Measurements from ENCODE around the gene LRRC3.

LRRC3 gene

DNA sequence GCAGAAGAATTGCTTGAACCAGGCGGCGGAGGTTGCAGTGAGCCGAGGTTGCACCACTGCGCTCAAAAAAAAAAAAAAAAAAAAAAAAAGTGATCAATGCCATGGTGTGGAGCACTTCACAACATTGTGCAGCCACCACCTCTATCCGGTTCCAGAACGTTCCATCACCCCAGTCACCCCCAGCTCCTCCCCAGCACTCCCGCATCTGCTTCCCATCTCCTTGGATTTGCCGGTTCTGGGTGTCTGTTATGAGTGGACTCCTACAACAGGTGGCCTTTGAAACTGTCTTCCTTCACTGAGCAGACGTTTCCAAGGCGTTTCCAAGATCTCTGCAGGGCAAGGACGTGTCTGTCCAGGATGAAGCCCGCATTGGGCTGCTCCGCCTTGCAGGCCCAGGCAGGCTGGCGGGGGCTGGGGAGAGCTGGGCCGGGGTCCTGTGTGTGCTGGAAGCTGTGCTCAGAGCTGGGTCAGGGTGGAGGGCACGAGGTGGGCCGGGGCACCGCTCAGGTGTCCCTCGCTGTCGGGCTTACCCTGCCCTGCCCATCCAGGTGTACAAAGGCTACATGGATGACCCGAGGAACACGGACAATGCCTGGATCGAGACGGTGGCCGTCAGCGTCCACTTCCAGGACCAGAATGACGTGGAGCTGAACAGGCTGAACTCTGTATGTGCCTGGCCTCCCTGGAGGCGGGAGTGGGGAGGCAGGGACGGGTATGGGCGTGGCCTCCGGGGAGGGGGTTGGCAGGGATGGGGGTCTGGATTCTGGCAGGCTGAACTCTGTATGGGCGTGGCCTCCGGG, 14.9 kb upstream of the LRRC3 start:
- DNase-seq (ENCODE audit: low read depth), result no peak

GRCh38 chr21:44441041-44441400, 14.3 kb upstream of the LRRC3 start:
- DNase-seq (ENCODE audit: low read depth), result no peak

- no peak for DNase-seq (ENCODE audit: low read depth)
Observed at GRCh38 chr21:44441581-44442265, 13.6 kb upstream of the LRRC3 start.

DNA sequence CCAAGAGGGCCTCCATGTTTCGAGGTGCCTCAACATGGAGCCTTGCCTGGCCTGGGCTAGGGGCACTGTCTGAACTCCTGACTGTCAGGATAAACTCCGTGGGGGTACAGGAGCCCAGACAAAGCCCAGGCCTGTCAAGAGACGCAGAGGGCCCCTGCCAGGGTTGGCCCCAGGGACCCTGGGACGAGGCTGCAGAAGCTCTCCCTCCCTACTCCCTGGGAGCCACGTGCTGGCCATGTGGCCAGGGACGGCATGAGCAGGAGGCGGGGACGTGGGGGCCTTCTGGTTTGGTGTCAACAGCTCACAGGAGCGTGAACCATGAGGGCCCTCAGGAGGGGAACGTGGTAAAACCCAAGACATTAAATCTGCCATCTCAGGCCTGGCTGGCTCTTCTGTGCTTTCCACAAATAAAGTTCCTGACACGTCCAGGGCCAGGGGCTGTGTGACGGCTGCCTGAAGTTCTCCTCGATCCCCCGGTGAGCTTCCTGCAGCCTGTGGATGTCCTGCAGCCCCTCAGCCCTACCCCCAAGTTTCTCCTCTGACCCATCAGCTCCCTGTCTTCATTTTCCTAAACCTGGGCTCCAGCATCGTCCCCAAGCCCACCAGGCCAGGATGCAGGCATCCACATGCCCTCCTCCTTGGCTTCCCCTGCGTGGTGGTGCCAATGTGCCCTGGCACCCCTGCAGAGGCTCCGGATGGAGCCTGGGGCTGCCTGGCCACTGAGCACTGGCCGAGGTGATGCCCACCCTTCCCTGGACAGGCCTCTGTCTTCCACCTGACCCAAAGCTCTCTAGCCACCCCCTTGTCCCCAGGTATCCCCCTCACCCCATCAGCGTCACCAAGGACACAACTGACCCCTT, 12.8 kb upstream of the LRRC3 start:
- DNase-seq (ENCODE audit: low read depth), result no peak

DNA sequence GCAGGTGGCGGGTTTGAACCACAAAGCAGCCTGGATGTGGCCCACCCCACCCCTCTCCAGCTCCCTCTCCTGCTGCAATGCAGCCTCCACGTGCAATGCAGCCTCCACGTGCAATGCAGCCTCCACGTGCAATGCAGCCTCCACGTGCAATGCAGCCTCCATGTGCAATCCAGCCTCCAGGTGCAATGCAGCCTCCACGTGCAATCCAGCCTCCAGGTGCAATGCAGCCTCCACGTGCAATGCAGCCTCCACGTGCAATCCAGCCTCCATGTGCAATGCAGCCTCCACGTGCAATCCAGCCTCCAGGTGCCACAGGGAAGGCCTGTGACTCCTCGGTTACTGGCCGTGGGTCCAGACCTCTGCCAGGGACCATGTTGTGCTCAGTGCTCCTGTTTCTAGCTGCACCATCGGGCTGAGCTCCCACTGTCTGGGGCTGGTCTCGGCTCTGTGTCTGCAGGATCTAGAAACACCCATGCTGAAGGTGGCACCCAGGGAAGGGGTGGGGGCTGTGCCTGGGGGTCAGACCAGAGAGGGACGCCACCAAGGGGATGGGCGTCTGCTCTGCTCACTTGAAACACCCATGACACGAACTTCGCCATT, 11.9 kb upstream of the LRRC3 start:
- DNase-seq (ENCODE audit: low read depth), result no peak

GRCh38 chr21:44443891-44444285, 11.4 kb upstream of the LRRC3 start:
- no peak for DNase-seq (ENCODE audit: low read depth)

GRCh38 chr21:44444286-44444931, 10.9 kb upstream of the LRRC3 start:
- no peak for DNase-seq (ENCODE audit: low read depth)

DNA sequence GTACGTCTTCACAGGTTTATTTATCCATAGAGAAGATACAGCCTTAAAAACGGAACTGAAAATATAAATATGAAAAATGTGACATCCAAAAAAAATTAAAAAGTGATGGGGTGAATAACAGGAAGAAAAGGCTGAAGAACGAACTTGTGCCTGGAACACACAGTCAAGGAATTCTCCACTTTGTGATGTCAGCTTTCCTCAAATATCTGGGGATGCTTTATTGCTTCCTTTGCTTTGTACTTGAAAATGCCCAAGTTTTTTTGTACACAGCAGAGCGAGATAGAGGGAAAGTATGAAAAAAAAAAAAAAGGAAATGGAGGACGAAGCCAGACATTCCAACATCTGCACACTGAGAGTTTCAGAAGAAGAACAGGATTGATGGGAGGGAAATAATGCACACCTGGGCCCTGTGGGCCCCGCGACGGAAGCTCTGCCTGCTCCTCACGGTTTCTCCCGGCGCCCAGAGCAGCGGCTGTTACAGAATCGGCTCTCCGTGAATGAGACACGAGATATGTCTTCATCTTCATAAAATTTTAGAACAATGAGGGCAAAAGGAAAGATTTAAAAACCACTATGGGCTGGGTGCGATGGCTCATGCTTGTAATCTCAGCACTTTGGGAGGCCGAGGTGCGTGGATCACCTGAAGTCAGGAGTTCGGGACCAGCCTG, 10.0 kb upstream of the LRRC3 start:
- no peak for DNase-seq (ENCODE audit: low read depth)

DNA sequence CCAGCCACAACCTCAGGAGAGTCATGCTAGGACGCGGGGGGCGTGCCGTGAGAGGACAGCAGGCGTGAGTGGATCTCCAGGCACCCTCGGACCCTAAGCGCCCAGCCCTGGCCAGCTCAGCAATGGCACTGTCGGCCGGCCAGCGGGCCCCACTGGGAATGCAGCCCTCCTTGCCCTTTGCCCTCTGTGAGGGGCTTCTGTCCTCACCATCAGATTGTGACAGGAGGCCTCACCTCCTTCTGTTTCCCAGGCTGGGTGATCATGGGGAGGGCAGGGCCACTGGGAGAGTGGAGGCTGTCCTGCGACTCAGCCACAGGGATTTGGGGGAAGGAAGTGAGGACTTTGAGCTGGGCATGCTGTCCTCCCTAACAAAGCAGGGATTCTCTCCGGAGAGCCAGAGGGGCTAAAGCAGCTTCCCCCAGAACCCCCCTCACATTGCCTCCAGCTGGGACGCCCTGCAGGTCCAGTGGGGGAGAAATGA, 6.6 kb upstream of the LRRC3 start:
- DNase-seq (ENCODE audit: low read depth), result no peak

DNA sequence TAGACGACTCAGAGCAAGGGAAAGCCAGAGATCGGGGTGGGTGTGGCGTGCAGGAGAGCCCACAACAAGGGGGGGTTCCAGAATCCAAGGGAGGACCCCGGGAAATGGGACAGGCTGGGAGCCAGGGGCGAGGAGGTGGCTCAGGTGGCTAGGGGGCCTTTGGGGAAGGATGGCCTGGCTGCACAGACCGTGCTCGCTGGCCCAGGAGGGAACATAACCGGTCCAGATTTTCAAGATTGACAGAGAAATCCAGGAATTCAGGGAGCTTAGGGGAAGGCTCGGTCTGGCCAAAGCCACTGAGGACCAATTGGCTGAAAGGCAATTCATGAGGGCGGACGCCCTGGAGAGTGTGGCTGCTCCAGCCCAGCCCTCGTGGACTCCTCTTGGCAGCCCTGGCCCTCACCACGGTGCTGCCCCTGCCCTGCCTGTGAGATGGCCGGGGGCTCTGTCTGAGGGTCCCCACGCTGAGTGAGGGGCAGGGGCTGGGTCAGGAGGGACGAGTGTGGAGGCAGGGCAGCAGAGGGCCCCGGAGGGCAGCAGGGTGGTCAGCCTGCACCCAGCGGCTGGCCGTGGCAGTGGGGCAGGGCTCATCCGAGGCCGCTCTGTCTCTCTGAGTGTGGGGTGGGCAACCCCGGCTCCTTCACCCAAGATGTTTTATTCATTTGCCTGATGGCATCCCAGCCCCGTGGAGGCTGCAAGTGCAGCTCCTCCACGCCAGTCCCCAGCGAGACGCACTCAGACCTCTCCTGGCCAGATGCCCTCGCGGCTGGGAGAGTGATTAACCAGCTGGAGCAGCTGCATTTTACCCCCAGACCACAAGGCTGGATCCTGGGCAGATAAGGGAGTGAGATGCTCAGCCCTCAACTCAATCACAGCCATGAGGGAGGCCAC, 5.6 kb upstream of the LRRC3 start:
- DNase-seq (ENCODE audit: low read depth), result no peak

GRCh38 chr21:44450402-44450801, 4.9 kb upstream of the LRRC3 start:
- no peak for DNase-seq (ENCODE audit: low read depth)

- no peak for DNase-seq (ENCODE audit: low read depth)
Observed at GRCh38 chr21:44450999-44451398, 4.3 kb upstream of the LRRC3 start.

- no peak for DNase-seq (ENCODE audit: low read depth)
Observed at GRCh38 chr21:44453120-44453519, 2.2 kb upstream of the LRRC3 start.

- DNase-seq (ENCODE audit: low read depth), result no peak
Observed at GRCh38 chr21:44454058-44454457, 1.3 kb upstream of the LRRC3 start.

- no peak for DNase-seq (ENCODE audit: low read depth)
Observed at GRCh38 chr21:44455524-44456213, 359 bp downstream of the LRRC3 start.

- no peak for DNase-seq (ENCODE audit: low read depth)
Observed at GRCh38 chr21:44456214-44456914, 1.1 kb downstream of the LRRC3 start.

GRCh38 chr21:44456915-44457736, 1.8 kb downstream of the LRRC3 start:
- DNase-seq (ENCODE audit: low read depth), result no peak

All from fibroblast of the conjunctiva (primary cell).